NCI-H2107 (cell line): ENCODE measurements around the gene FCF1.

Experiments used
- DNase-seq: peaks from one replicate; lab custom pipeline; 2025; lab: John Stamatoyannopoulos, UW

FCF1 gene

GRCh38 chr14:74712499-74713394 lies at the start of gene FCF1, which contains the start of gene AREL1:
Gene FCF1 (plus strand): TSS chr14:74713144. CDS start chr14:74713198, 54 bp downstream.
Gene AREL1 (minus strand): TSS chr14:74713080. CDS start chr14:74685615, 27,465 bp downstream.
- DNase-seq, result no peak

GRCh38 chr14:74663884-74664283 lies 49.1 kb upstream of the FCF1 start:
- no peak for DNase-seq

- DNase-seq, result no peak
Observed at GRCh38 chr14:74664717-74665116, 48.2 kb upstream of the FCF1 start.

GRCh38 chr14:74667758-74668157 lies 45.2 kb upstream of the FCF1 start:
- DNase-seq, result no peak

- DNase-seq, result no peak
Observed at GRCh38 chr14:74669256-74669655, 43.7 kb upstream of the FCF1 start.

GRCh38 chr14:74669846-74670245 lies 43.1 kb upstream of the FCF1 start:
- no peak for DNase-seq

GRCh38 chr14:74670726-74671411 lies 42.1 kb upstream of the FCF1 start:
- no peak for DNase-seq

- DNase-seq, result no peak
Observed at GRCh38 chr14:74671789-74672188, 41.2 kb upstream of the FCF1 start.

- DNase-seq, result no peak
Observed at GRCh38 chr14:74673768-74674167, 39.2 kb upstream of the FCF1 start.

- DNase-seq, result no peak
Observed at GRCh38 chr14:74675219-74675618, 37.7 kb upstream of the FCF1 start.

- no peak for DNase-seq
Observed at GRCh38 chr14:74682169-74682952, 30.6 kb upstream of the FCF1 start.

- no peak for DNase-seq
Observed at GRCh38 chr14:74683406-74683805, 29.5 kb upstream of the FCF1 start.

- DNase-seq, result no peak
Observed at GRCh38 chr14:74684434-74684833, 28.5 kb upstream of the FCF1 start.

GRCh38 chr14:74685056-74685455 lies 27.9 kb upstream of the FCF1 start:
- DNase-seq, result no peak

GRCh38 chr14:74685921-74686678 lies 26.8 kb upstream of the FCF1 start:
- no peak for DNase-seq

- no peak for DNase-seq
Observed at GRCh38 chr14:74691456-74691855, 21.5 kb upstream of the FCF1 start.

- DNase-seq, result no peak
Observed at GRCh38 chr14:74693191-74693590, 19.8 kb upstream of the FCF1 start.

- DNase-seq, result no peak
Observed at GRCh38 chr14:74695406-74695805, 17.5 kb upstream of the FCF1 start.

GRCh38 chr14:74697011-74697410 lies 15.9 kb upstream of the FCF1 start:
- DNase-seq, result no peak

GRCh38 chr14:74697543-74697942 lies 15.4 kb upstream of the FCF1 start:
- DNase-seq, result no peak

- no peak for DNase-seq
Observed at GRCh38 chr14:74697976-74698375, 15.0 kb upstream of the FCF1 start.

- no peak for DNase-seq
Observed at GRCh38 chr14:74698465-74698864, 14.5 kb upstream of the FCF1 start.
